Measurements from ENCODE around the gene RPTOR.
"Not testable (repeated sequence)": the region's sequence is repeated elsewhere in the genome, so short reads cannot be mapped to it uniquely, and the experiment has no call there.

RPTOR gene

DNA sequence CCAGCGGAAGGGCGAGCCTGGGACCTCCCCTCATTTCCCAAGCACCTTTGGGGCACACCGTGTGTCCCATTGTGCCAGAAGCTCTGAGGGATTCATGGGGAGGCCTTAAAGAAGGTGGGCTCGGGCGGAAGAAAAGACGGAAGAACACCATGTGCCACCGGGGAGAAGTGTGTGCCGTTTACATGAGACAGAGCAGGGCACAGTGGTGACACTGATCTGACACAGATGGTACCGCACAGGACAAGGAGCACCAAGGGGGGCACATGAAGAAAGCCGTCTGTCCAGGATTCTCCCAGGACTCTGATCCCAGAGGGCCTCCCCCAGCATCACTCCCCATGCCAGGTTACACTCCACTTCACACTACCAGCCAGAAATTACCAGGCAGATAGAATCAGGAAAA, 318.3 kb downstream of the RPTOR start:
- peak overlapping the region; percentile 30 for H3K4me3 Mint-ChIP-seq
- H3K4me1 Mint-ChIP-seq, result peaks cover 88% of the 10 kb centered on the region
- H3K27ac Mint-ChIP-seq, result peak overlapping the region; percentile 92
- H3K27me3 Mint-ChIP-seq, result no peaks in the 10 kb centered on the region
- no peaks in the 10 kb centered on the region for H3K9me3 Mint-ChIP-seq
- H3K36me3 Mint-ChIP-seq, result peaks cover 35% of the 10 kb centered on the region

DNA sequence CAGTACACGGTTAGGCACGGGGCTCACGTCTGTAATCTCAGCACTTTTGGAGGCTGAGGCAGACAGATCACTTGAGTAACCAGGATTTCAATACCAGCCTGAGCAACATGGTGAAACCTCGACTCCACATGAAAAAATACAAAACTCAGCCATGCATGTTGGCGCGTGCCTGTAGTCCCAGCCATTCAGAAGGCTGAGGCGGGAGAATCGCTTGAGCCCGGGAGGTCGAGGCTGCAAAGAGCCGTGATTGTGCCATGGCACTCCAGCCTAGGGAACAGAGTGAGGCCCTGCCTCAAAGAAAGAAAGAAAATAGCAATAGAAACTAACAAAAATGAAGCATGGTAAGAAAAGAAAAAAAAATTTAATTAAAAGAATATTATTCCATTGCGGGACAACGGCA, 319.0 kb downstream of the RPTOR start:
- H3K27me3 Mint-ChIP-seq, result no peaks in the 10 kb centered on the region
- peaks cover 35% of the 10 kb centered on the region for H3K36me3 Mint-ChIP-seq
- H3K9me3 Mint-ChIP-seq, result no peaks in the 10 kb centered on the region
- no peak overlapping the region for H3K4me3 Mint-ChIP-seq
- peak overlapping the region; percentile 92 for H3K27ac Mint-ChIP-seq
- H3K4me1 Mint-ChIP-seq, result peaks cover 88% of the 10 kb centered on the region

DNA sequence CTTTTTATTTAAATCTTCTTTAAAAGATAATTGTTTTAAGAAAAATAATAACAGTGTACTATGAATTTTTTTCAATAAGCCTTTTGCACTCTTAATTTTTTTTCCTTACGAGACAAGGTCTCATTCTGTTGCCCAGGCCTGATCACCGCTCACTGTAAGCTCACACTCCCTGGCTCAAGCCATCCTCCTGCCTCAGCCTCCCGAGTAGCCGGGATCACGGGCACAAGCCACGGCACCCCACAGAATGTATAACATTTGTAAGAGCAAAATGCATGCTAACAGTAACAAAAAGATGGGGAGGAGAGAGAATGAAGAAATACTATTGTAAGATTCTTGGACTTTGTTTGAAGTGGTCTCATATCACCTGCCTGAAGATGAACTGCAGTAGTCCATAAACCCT, 320.1 kb downstream of the RPTOR start:
- H3K27me3 Mint-ChIP-seq, result no peaks in the 10 kb centered on the region
- peaks cover 88% of the 10 kb centered on the region for H3K4me1 Mint-ChIP-seq
- peak overlapping the region; percentile 20 for H3K4me3 Mint-ChIP-seq
- no peaks in the 10 kb centered on the region for H3K9me3 Mint-ChIP-seq
- peaks cover 31% of the 10 kb centered on the region for H3K36me3 Mint-ChIP-seq
- H3K27ac Mint-ChIP-seq, result peak overlapping the region; percentile 95

DNA sequence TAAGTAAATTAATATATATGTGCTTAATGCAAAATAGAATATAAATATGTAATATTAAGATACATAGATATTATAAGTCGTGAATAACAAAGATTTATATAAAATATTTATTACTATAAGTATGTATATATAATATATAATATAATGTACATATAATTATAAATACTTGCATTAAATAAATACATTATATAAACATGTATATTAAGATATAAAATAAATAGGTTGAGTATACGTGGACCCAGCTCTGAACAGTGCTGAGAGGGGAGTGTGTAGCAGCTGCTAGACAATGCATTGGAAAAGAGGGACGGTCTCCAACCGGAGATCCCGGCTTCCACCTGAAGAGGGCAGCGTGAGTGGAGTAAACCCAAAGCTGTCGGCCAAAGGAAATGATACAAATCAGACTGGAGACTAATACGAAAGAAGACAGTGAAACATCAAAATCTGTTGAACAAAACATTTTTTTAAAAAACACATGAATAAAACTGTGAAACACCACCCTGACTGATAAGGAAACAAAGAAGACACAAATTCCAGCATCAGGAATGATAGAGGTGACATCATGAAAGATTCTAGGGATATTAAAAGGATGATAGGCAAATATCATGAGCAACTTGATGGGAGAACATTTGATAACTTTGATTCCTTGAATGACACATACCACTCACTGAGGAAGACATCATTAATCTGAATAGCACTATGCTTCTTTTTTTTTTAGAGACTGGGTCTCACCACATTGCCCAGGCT, 321.6 kb downstream of the RPTOR start:
- peak overlapping the region; percentile 51 for H3K4me3 Mint-ChIP-seq

DNA sequence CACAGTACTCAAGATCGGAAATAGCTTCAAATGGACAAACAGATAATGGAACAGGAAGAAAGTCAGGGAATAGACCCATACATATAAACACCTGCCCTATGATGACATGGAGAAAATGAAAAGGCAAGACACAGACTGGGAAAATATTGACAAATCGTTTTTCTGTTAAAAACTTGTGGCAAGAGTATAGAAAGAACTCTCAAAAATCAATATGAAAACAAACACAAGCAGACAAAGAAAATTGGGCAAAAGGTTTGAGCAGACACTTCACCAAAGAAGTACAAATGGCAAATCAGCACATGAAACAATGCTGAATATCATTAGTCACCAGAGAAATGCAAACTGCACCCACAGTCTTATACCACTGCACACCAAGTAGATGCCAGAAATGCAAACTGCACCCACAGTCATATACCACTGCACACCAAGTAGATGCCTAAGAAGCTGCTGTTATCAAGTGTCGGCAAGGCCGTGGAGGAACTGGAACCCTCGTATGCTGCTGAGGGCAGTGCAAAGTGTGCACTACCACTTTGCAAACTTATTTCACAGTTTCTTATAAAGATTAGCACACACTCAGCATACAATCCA, 323.5 kb downstream of the RPTOR start:
- H3K4me3 Mint-ChIP-seq, result peak overlapping the region; percentile 45
- no peaks in the 10 kb centered on the region for H3K9me3 Mint-ChIP-seq
- peaks cover 92% of the 10 kb centered on the region for H3K4me1 Mint-ChIP-seq
- peak overlapping the region; percentile 88 for H3K27ac Mint-ChIP-seq
- H3K36me3 Mint-ChIP-seq, result peaks cover 27% of the 10 kb centered on the region
- H3K27me3 Mint-ChIP-seq, result no peaks in the 10 kb centered on the region

More for the DNA sequence above, 321.6 kb downstream of the RPTOR start:
- H3K4me1 Mint-ChIP-seq, result peaks cover 93% of the 10 kb centered on the region
- H3K36me3 Mint-ChIP-seq, result peaks cover 30% of the 10 kb centered on the region
- no peaks in the 10 kb centered on the region for H3K9me3 Mint-ChIP-seq
- no peaks in the 10 kb centered on the region for H3K27me3 Mint-ChIP-seq
- peak overlapping the region; percentile 84 for H3K27ac Mint-ChIP-seq

DNA sequence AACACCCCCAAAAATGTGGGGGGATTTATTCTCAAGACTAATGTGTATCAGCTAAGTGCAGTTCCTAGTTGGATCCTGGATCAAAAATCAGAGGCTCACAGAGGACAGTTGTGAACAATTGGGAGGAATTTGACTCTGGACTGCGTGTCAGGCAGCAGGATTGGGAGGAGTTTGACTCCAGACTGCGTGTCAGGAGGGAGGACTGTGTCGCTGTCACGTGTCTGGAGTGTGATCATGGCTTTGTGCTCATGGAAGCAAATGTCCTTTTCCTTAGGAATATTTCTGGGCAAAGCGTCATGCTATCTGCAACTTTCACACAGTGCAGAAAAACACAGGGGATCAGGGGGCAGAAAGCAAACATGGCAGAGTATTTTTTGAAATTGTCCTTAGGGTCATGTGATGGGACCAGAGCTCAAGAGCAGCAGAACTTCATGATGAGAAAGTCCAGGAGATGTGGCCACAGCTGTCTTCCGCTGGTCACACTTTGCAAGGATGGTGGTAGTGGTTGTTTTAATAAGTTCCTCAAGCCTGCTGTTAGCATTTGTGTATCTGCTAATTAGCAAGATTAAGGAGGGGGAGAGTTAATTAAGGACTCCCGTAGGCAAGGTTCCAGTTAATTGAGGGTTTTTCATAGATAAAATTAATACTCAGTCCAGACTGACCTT, 325.0 kb downstream of the RPTOR start:
- H3K4me1 Mint-ChIP-seq, result peaks cover 91% of the 10 kb centered on the region
- H3K27ac Mint-ChIP-seq, result peak overlapping the region; percentile 96
- no peaks in the 10 kb centered on the region for H3K9me3 Mint-ChIP-seq
- H3K27me3 Mint-ChIP-seq, result no peaks in the 10 kb centered on the region
- peak overlapping the region; percentile 48 for H3K4me3 Mint-ChIP-seq
- peaks cover 20% of the 10 kb centered on the region for H3K36me3 Mint-ChIP-seq

DNA sequence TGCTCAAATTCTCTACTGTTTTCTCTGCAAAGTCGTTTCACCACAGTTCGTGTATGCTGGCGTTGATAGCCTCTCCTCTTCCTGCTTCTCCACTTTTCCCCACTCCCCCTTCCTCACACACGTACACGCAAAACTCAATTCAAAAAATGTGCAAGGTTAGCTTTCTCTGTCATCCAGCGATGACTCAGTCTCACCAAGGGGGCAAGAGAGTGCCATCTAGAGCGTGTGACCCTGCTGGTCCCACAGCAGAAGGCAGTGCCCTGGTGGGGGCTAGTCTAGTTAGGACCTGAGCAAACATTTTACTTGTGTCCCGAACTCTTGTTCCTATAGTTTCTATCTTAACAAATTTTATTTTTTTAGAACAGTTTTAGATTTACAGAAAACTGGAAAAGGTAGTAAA, 325.8 kb downstream of the RPTOR start:
- Mint-ChIP-seq H3K36me3 (peaks cover 16% of the 10 kb centered on the region), H3K9me3 (no peaks in the 10 kb centered on the region), H3K4me3 (peak overlapping the region; percentile 60), H3K4me1 (peaks cover 91% of the 10 kb centered on the region), H3K27ac (peak overlapping the region; percentile 96), H3K27me3 (no peaks in the 10 kb centered on the region)

DNA sequence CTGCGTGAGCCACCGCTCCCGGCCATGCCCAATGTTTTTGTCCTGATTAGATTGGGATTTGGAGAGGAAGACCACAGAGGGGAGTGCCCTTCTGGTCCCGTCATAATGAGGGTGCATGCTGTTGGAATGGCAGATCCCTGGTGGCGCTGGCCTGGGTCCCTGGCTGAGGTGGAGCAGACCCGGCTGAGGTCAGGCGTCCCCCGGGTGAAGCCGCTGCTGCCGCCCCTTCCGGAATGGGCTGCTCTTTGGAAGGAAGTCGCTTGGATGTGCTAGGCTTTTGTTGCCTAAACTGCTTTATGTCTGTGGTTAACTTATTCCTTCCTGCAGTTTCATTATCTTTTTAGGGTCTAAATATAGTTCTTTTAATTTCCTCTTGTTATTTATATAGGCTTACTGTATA, 326.7 kb downstream of the RPTOR start:
- H3K36me3 Mint-ChIP-seq, result peaks cover 13% of the 10 kb centered on the region
- no peaks in the 10 kb centered on the region for H3K9me3 Mint-ChIP-seq
- H3K27me3 Mint-ChIP-seq, result no peaks in the 10 kb centered on the region
- peaks cover 85% of the 10 kb centered on the region for H3K4me1 Mint-ChIP-seq
- peak overlapping the region; percentile 60 for H3K4me3 Mint-ChIP-seq
- peak overlapping the region; percentile 83 for H3K27ac Mint-ChIP-seq

DNA sequence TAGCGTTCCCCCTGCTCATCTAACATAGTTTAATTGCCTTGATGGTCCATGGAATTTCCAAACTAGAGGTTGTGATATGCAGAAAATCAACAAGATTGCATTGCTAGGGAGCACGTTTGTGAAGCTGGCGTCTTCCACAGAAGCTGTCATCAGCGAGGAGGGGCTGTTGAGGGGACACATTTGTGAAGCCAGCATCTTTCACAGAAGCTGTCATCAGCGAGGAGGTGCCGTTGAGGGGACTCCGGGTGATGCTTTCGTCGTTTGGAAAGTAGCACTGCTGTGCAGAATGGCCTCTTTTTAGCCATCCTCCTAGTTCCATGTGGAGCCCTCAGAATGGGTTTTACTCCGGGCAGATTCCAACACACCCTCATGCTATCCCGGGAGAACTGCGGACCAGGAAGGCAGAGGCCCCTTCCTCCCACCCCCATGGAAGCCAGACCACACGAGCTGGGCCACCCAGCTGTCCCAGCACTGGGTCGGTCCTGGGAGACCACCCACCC, 327.4 kb downstream of the RPTOR start:
- H3K4me3 Mint-ChIP-seq, result peak overlapping the region; percentile 60
- H3K27ac Mint-ChIP-seq, result peak overlapping the region; percentile 83
- H3K4me1 Mint-ChIP-seq, result peaks cover 81% of the 10 kb centered on the region

DNA sequence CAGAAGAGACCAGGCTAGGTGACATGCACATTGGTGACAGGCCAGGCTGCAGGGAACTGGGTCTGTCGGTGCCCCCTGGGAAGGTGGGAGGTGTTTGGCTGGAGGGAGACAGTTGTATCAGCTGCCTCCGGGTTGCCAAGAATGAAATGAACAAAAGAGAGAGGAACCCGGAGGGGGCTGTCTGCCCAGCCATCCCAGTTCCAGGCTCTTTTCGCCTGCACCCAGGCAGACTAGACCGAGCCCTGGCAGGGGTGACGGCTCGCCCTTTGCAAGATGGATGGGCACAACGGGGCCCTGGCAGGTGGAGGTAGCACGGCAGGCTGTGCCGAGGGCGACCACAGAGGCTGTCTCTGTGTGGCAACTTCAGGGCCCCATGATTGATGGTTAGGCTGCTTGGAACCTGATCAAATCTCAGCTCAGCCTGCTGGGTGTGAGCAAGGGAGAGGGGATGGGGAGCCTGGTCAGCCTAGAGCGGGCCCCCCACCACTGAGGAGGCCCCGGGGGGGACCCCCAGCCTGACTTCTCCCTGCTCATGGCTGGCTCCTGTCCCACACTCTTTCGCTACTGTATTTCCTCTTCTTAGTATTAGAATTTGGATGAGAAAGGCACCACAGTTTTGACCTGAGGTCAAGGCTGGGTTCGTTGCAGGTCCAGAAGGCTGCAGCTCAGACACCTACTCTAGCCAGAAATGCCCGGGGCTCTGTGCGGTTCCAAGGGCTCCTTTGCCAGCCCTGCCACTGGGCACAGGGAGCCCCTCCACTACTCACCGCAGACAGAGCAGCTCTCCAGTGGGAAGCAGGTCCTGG, 328.1 kb downstream of the RPTOR start:
- no peak overlapping the region for H3K4me3 Mint-ChIP-seq
- peaks cover 16% of the 10 kb centered on the region for H3K36me3 Mint-ChIP-seq

More for the DNA sequence above, 327.4 kb downstream of the RPTOR start:
- H3K27me3 Mint-ChIP-seq, result no peaks in the 10 kb centered on the region
- H3K9me3 Mint-ChIP-seq, result no peaks in the 10 kb centered on the region
- H3K36me3 Mint-ChIP-seq, result peaks cover 14% of the 10 kb centered on the region

DNA sequence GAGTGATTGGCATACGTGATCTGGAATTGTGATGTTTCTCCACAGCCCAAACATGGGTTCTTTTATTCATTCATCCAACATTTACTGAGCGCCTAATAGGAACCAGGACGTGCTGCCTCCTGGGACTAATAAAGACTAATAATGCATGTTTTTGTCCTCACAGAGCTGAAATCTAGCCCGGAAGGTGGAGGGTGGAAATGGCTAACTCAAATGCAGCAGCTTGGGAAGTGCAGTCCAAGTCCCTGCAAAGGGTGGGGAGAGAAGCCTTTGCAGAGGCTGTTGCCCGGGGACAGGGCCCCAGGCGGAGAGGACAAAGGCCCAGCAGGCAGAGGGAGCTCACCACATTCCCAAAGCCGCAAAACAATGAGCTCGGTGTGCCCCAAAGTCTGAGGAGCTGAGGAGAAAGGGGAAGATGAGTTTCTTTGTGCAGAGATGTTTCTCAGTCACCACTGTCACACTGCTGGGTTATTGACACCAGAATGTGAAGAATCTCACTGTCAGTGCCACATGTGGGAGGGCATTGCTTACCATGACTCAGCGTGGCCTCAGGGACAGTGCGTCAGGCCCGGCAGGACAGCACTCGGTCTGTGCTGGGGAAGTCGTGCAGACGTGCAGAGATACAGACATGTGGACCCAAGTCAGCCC, 328.8 kb downstream of the RPTOR start:
- Mint-ChIP-seq H3K9me3 (no peaks in the 10 kb centered on the region), H3K27ac (peak overlapping the region; percentile 62), H3K36me3 (peaks cover 16% of the 10 kb centered on the region), H3K4me3 (no peak overlapping the region), H3K4me1 (peaks cover 80% of the 10 kb centered on the region), H3K27me3 (no peaks in the 10 kb centered on the region)

More for the DNA sequence above, 328.1 kb downstream of the RPTOR start:
- Mint-ChIP-seq H3K4me1 (peaks cover 81% of the 10 kb centered on the region), H3K27me3 (no peaks in the 10 kb centered on the region), H3K9me3 (no peaks in the 10 kb centered on the region), H3K27ac (peak overlapping the region; percentile 83)

DNA sequence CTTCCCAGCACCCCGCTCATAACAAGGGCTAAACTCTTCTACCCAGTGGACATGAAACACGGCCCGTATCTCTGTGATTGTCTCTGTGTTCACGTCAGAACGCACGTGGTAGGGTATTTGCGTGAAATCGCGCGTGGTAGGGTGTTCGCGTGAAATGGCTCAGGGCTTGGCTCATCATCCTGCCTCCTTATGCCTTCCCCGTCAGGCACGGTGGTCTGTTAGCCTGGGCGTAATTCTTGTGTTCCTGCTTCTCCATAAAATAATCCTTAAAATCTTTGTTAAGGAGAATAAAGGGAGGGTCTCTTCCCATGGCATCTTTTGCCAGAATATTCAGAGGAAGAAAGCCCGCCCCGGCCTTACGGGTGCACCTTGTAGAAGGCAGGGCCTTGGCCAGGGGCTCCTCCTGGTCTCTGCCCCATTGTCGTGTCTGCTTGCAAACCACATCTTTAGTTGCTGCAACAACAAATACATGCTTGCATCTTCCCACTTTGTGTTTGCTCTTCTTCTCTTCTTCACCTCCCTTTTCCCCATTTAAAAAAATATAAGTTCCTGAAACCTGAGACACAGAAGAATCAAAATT, 330.3 kb downstream of the RPTOR start:
- peak overlapping the region; percentile 11 for H3K4me3 Mint-ChIP-seq
- H3K9me3 Mint-ChIP-seq, result no peaks in the 10 kb centered on the region
- peak overlapping the region; percentile 77 for H3K27ac Mint-ChIP-seq
- H3K36me3 Mint-ChIP-seq, result peaks cover 16% of the 10 kb centered on the region
- peaks cover 77% of the 10 kb centered on the region for H3K4me1 Mint-ChIP-seq
- no peaks in the 10 kb centered on the region for H3K27me3 Mint-ChIP-seq

DNA sequence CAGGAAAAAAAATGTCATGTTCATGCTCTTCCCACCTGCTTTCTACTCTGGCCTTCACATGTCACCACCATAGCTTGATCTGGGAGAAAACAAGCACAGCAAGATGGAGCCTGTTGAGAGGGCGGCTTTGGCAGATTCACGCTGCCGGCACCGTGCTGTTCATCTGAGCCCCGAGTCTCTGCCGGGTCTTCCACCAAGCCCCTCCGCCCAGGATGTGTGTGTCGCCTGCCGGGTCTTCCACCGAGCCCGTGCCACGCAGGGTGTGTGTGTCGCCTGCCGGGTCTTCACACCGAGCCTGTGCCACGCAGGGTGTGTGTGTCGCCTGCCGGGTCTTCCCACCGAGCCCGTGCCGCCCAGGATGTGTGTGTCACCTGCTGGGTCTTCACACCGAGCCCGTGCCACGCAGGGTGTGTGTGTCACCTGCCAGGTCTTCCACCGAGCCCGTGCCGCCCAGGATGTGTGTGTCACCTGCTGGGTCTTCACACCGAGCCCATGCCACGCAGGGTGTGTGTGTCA, 330.9 kb downstream of the RPTOR start:
- peak overlapping the region; percentile 77 for H3K27ac Mint-ChIP-seq
- H3K27me3 Mint-ChIP-seq, H3K9me3 Mint-ChIP-seq: not testable (repeated sequence)
- H3K4me1 Mint-ChIP-seq, result peaks cover 71% of the 10 kb centered on the region
- peak overlapping the region; percentile 11 for H3K4me3 Mint-ChIP-seq
- H3K36me3 Mint-ChIP-seq, result peaks cover 13% of the 10 kb centered on the region

DNA sequence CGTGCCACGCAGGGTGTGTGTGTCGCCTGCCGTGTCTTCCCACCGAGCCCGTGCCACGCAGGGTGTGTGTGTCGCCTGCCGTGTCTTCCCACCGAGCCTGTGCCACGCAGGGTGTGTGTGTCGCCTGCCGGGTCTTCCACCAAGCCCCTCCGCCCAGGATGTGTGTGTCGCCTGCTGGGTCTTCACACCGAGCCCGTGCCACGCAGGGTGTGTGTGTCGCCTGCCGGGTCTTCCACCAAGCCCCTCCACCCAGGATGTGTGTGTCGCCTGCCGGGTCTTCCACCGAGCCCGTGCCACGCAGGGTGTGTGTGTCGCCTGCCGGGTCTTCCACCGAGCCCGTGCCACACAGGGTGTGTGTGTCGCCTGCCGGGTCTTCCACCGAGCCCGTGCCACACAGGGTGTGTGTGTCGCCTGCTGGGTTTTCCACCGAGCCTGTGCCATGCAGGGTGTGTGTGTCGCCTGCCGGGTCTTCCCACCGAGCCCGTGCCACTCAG, 331.9 kb downstream of the RPTOR start:
- peak overlapping the region; percentile 71 for H3K4me3 Mint-ChIP-seq
- not testable (repeated sequence) for H3K27me3 Mint-ChIP-seq, H3K9me3 Mint-ChIP-seq
- peak overlapping the region; percentile 97 for H3K27ac Mint-ChIP-seq
- peaks cover 61% of the 10 kb centered on the region for H3K4me1 Mint-ChIP-seq
- H3K36me3 Mint-ChIP-seq, result peaks cover 17% of the 10 kb centered on the region
